Measurements from ENCODE around the gene RSL24D1.
"Not testable (repeated sequence)": the region's sequence is repeated elsewhere in the genome, so short reads cannot be mapped to it uniquely, and the experiment has no call there.

Gene RSL24D1

GRCh38 chr15:55202206-55202605, 5.5 kb upstream of the RSL24D1 start:
- no peak for DNase-seq

GRCh38 chr15:55198706-55199105, 2.0 kb upstream of the RSL24D1 start:
- DNase-seq, result no peak

GRCh38 chr15:55197719-55198118, 978 bp upstream of the RSL24D1 start:
- no peak for DNase-seq

GRCh38 chr15:55197362-55197705, 593 bp upstream of the RSL24D1 start:
- no peak for DNase-seq

- DNase-seq, result peak; percentile 3
Observed at GRCh38 chr15:55195996-55196395, 745 bp downstream of the RSL24D1 start.

- DNase-seq, result no peak
Observed at GRCh38 chr15:55194256-55194655, 2.5 kb downstream of the RSL24D1 start.

GRCh38 chr15:55186331-55186730, 10.4 kb downstream of the RSL24D1 start:
- DNase-seq, result no peak

- no peak for DNase-seq
Observed at GRCh38 chr15:55183679-55184078, 13.1 kb downstream of the RSL24D1 start.

GRCh38 chr15:55179141-55179540, 17.6 kb downstream of the RSL24D1 start:
- DNase-seq, result no peak

- DNase-seq, result no peak
Observed at GRCh38 chr15:55170361-55170760, 26.4 kb downstream of the RSL24D1 start.

- DNase-seq, result peak; percentile 64
Observed at GRCh38 chr15:55168350-55168974, 28.3 kb downstream of the RSL24D1 start.

- no peak for DNase-seq
Observed at GRCh38 chr15:55164284-55164683, 32.5 kb downstream of the RSL24D1 start.

GRCh38 chr15:55151631-55152030, 45.1 kb downstream of the RSL24D1 start:
- no peak for DNase-seq

GRCh38 chr15:55143132-55143531, 53.6 kb downstream of the RSL24D1 start:
- not testable (repeated sequence) for DNase-seq

- DNase-seq, result no peak
Observed at GRCh38 chr15:55133972-55134371, 62.8 kb downstream of the RSL24D1 start.

GRCh38 chr15:55132672-55133071, 64.1 kb downstream of the RSL24D1 start:
- DNase-seq, result no peak
